Neural progenitor cell (in vitro differentiated cells): ENCODE measurements around the gene STOM. TPM values are rescaled to one million over a fixed set of nuclear protein-coding genes. Genes with fewer than 3 reads are reported as not detected.

Experiments
- DNase-seq: peaks from one replicate; pipeline ENCODE4 v3.0.0-alpha.2; 2016; ENCODE audit warnings: low spot score
- H2AFZ ChIP-seq: fragments of 200-600 bp; sonication (generic); replicated peaks from 2 replicates; pipeline ENCODE4 v1.6.1; 2016; ENCODE audit warnings: antibody characterized with exemption
- H3F3A ChIP-seq: fragments of 200-600 bp; sonication (generic); 2 replicates; pipeline ENCODE4 v1.6.1; 2016; ENCODE audit warnings: antibody characterized with exemption, low read depth
- H3K27ac ChIP-seq: fragments of 200-600 bp; sonication (generic); 2 replicates; pipeline ENCODE4 v1.5.1; 2016; ENCODE audit warnings: mild to moderate bottlenecking
- H3K27me3 ChIP-seq: fragments of 200-600 bp; sonication (generic); 2 replicates; pipeline ENCODE4 v1.6.1; 2016; ENCODE audit warnings: mild to moderate bottlenecking, moderate library complexity
- H3K36me3 ChIP-seq: fragments of 200-600 bp; sonication (generic); 2 replicates; pipeline ENCODE4 v1.5.1; 2016
- H3K4me1 ChIP-seq: fragments of 200-600 bp; sonication (generic); 2 replicates; pipeline ENCODE4 v1.6.1; 2016; ENCODE audit warnings: mixed run types
- H3K4me2 ChIP-seq: fragments of 200-600 bp; sonication (generic); 2 replicates; pipeline ENCODE4 v1.6.1; 2016
- H3K4me3 ChIP-seq: fragments of 200-600 bp; sonication (generic); 2 replicates; pipeline ENCODE4 v1.5.1; 2016
- H3K79me2 ChIP-seq: fragments of 200-600 bp; sonication (generic); 2 replicates; pipeline ENCODE4 v1.6.1; 2016; ENCODE audit warnings: low read depth
- H3K9ac ChIP-seq: fragments of 200-600 bp; sonication (generic); 2 replicates; pipeline ENCODE4 v1.6.1; 2016
- H3K9me3 ChIP-seq: fragments of 200-600 bp; sonication (generic); 2 replicates; pipeline ENCODE4 v1.5.1; 2016; ENCODE audit warnings: low read depth
- H4K20me1 ChIP-seq: fragments of 200-600 bp; sonication (generic); 2 replicates; pipeline ENCODE4 v1.6.1; 2016; ENCODE audit warnings: low read depth
- H3K27ac Mint-ChIP-seq: 3 replicates; pipeline ENCODE4 v1.8.0; 2021; ENCODE audit warnings: mixed read lengths
- H3K27me3 Mint-ChIP-seq: 2 replicates; pipeline ENCODE4 v1.8.0; 2022; ENCODE audit warnings: low read depth, mild to moderate bottlenecking, inconsistent platforms, moderate library complexity, mixed read lengths; ENCODE audit not compliant: insufficient read depth
- H3K36me3 Mint-ChIP-seq: 3 replicates; pipeline ENCODE4 v1.8.0; 2021; ENCODE audit warnings: mixed read lengths
- H3K4me1 Mint-ChIP-seq: 3 replicates; pipeline ENCODE4 v1.8.0; 2021; ENCODE audit warnings: mixed read lengths
- H3K4me3 Mint-ChIP-seq: 3 replicates; pipeline ENCODE4 v1.8.0; 2021; ENCODE audit warnings: mild to moderate bottlenecking, moderate library complexity, mixed read lengths
- H3K9me3 Mint-ChIP-seq: 3 replicates; pipeline ENCODE4 v1.8.0; 2020; ENCODE audit warnings: mixed read lengths
- CTCF ChIP-seq: fragments of 200-600 bp; sonication (generic); IDR thresholded peaks from 2 replicates; pipeline ENCODE4 v1.5.1; 2017; ENCODE audit warnings: antibody characterized with exemption, mild to moderate bottlenecking
- EZH2 ChIP-seq: fragments of 200-600 bp; sonication (generic); IDR thresholded peaks from 2 replicates; pipeline ENCODE4 v1.6.1; 2017; ENCODE audit warnings: antibody characterized with exemption, mild to moderate bottlenecking, moderate library complexity
- EZH2phosphoT487 ChIP-seq: fragments of 200-600 bp; sonication (generic); IDR thresholded peaks from 2 replicates; pipeline ENCODE4 v1.6.1; 2017; ENCODE audit warnings: antibody characterized with exemption
- total RNA-seq: library from RNA; depleted of rRNA; stranded (reverse); fragments of >200 nt; gene quantifications from 2 replicates; pipeline ENCODE4 v1.2.3, GENCODE V29; 2015; ENCODE audit warnings: low replicate concordance

The STOM gene
- total RNA-seq, 1 donor from 2014 or later, result 99.4 TPM

GRCh38 chr9:121302786-121303185 lies 67.3 kb downstream of the STOM start:
- Histone ChIP-seq H3K4me3 (no peak overlapping the region), H3F3A (peaks cover 26% of the 10 kb centered on the region), H3K79me2 (no peaks in the 10 kb centered on the region), H2AFZ (no peak overlapping the region), H3K4me2 (no peak overlapping the region), H3K36me3 (no peaks in the 10 kb centered on the region), H3K9ac (no peak overlapping the region), H4K20me1 (peaks cover 28% of the 10 kb centered on the region), H3K27me3 (peaks cover 30% of the 10 kb centered on the region), H3K4me1 (peaks cover 29% of the 10 kb centered on the region), H3K9me3 (no peaks in the 10 kb centered on the region), H3K27ac (no peak overlapping the region)
- Mint-ChIP-seq H3K27ac (no peak overlapping the region), H3K4me1 (peaks cover 27% of the 10 kb centered on the region), H3K9me3 (no peaks in the 10 kb centered on the region), H3K4me3 (no peak overlapping the region), H3K27me3 (peaks cover 13% of the 10 kb centered on the region), H3K36me3 (peaks cover under 1% of the 10 kb centered on the region)
- TF ChIP-seq EZH2 (no peak), CTCF (no peak), EZH2phosphoT487 (no peak)
- DNase-seq, result no peak

- Histone ChIP-seq H4K20me1 (peaks cover 28% of the 10 kb centered on the region), H3K4me3 (no peak overlapping the region), H3K4me1 (peaks cover 29% of the 10 kb centered on the region), H3K4me2 (no peak overlapping the region), H3K79me2 (no peaks in the 10 kb centered on the region), H3K27ac (no peak overlapping the region), H2AFZ (no peak overlapping the region), H3F3A (peaks cover 30% of the 10 kb centered on the region), H3K36me3 (no peaks in the 10 kb centered on the region), H3K27me3 (peaks cover 30% of the 10 kb centered on the region), H3K9ac (no peak overlapping the region), H3K9me3 (no peaks in the 10 kb centered on the region)
- no peak for DNase-seq
- no peaks in the 10 kb centered on the region for H3K9me3 Mint-ChIP-seq
- no peak overlapping the region for H3K4me3 Mint-ChIP-seq
- H3K36me3 Mint-ChIP-seq, result no peaks in the 10 kb centered on the region
- H3K27me3 Mint-ChIP-seq, result peaks cover 13% of the 10 kb centered on the region
- no peak overlapping the region for H3K27ac Mint-ChIP-seq
- TF ChIP-seq EZH2, result no peak
- TF ChIP-seq EZH2phosphoT487, result no peak
- no peak for TF ChIP-seq CTCF
- H3K4me1 Mint-ChIP-seq, result peaks cover 30% of the 10 kb centered on the region
These were observed 67.7 kb downstream of the STOM start for GRCh38 chr9:121302341-121302740.

DNA sequence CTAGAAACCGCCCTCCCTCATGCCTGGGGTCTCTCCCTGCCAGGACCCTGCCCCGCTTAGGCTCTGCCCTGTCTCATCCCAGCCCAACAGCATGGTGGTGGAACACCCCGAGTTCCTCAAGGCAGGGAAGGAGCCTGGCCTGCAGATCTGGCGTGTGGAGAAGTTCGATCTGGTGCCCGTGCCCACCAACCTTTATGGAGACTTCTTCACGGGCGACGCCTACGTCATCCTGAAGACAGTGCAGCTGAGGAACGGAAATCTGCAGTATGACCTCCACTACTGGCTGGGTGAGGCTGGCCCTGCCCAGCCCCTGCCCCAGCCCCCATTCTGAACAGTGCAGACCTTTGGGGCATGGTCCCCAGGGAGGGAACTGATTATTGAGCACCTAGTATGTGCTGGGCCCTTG lies 68.2 kb downstream of the STOM start:
- no peak overlapping the region for H2AFZ ChIP-seq
- Mint-ChIP-seq H3K9me3 (no peaks in the 10 kb centered on the region), H3K4me3 (no peak overlapping the region), H3K36me3 (no peaks in the 10 kb centered on the region), H3K27me3 (peaks cover 13% of the 10 kb centered on the region), H3K4me1 (peaks cover 34% of the 10 kb centered on the region), H3K27ac (no peak overlapping the region)
- no peaks in the 10 kb centered on the region for H3K9me3 ChIP-seq
- H3K36me3 ChIP-seq, result no peaks in the 10 kb centered on the region
- H3K27ac ChIP-seq, result no peak overlapping the region
- H4K20me1 ChIP-seq, result peaks cover 28% of the 10 kb centered on the region
- no peak overlapping the region for H3K4me2 ChIP-seq
- no peak overlapping the region for H3K4me3 ChIP-seq
- no peak overlapping the region for H3K9ac ChIP-seq
- TF ChIP-seq EZH2 (no peak), EZH2phosphoT487 (no peak), CTCF (no peak)
- H3K4me1 ChIP-seq, result peaks cover 29% of the 10 kb centered on the region
- peaks cover 30% of the 10 kb centered on the region for H3K27me3 ChIP-seq
- no peak for DNase-seq
- no peaks in the 10 kb centered on the region for H3K79me2 ChIP-seq
- peaks cover 34% of the 10 kb centered on the region for H3F3A ChIP-seq
